ENCODE results near the gene RAB6A. TPM values are rescaled to one million over a fixed set of nuclear protein-coding genes. Genes with fewer than 3 reads are reported as not detected.
A peak's percentile ranks its signal among the peaks of the same experiment; 100 is the strongest.

The RAB6A gene
- total and polyA plus RNA-seq, 10 of the 15 experiments (the other 5 are each of a cell fraction or from before 2014, with no cell fraction given): 9.8 to 107 (median 34.1) TPM

- peak; percentile 75 for TF ChIP-seq ZNF687 (IDR thresholded peaks at IDR 0.05)
- TF ChIP-seq MTA3 (IDR thresholded peaks at IDR 0.05; ENCODE audit: borderline replicate concordance, low read length): 0 out of 2 replicates have a peak, but pooled peaks have one; percentile 19
- TF ChIP-seq NFYB (IDR thresholded peaks at IDR 0.05; ENCODE audit: insufficient read depth, low read depth, low read length): no peak
- 0 out of 2 replicates have a peak, but pooled peaks have one; percentile 16 for TF ChIP-seq MEF2A (IDR thresholded peaks at IDR 0.05; ENCODE audit: insufficient read depth, low read depth, low read length)
- TF ChIP-seq ZBTB4 (CRISPR knock-in tag; IDR thresholded peaks at IDR 0.05): no peak
- peak; percentile 55; the same call in 1 of the 2 replicates for TF ChIP-seq SREBF1 (IDR thresholded peaks at IDR 0.05; ENCODE audit: low read length)
- no peak for TF ChIP-seq FOS (IDR thresholded peaks at IDR 0.05; ENCODE audit: borderline replicate concordance, extremely low read depth, insufficient read length)
- TF ChIP-seq RAD21 (IDR thresholded peaks at IDR 0.05; ENCODE audit: insufficient read depth, low read depth, low read length): no peak
- TF ChIP-seq GABPA (IDR thresholded peaks at IDR 0.05; ENCODE audit: low read depth): peak; percentile 95
- peak; percentile 81 for TF ChIP-seq NR2C1 (IDR thresholded peaks at IDR 0.05)
- peak; percentile 88 for TF ChIP-seq HDGF (IDR thresholded peaks at IDR 0.05)
- TF ChIP-seq RBBP5 (conservative IDR thresholded peaks at IDR 0.05): peak; percentile 85
- TF ChIP-seq IKZF2 (IDR thresholded peaks at IDR 0.05): peak; percentile 69 to 78
- peak; percentile 43; the same call in 1 of the 2 replicates for TF ChIP-seq CHD2 (IDR thresholded peaks at IDR 0.05; ENCODE audit: borderline replicate concordance, low read depth, low read length)
- TF ChIP-seq JUND (IDR thresholded peaks at IDR 0.05; ENCODE audit: low read depth, low read length): no peak
- peak; percentile 67 for TF ChIP-seq TARDBP (IDR thresholded peaks at IDR 0.05; ENCODE audit: borderline replicate concordance)
- TF ChIP-seq NKRF (conservative IDR thresholded peaks at IDR 0.05): peak; percentile 68
- TF ChIP-seq BRCA1 (IDR thresholded peaks at IDR 0.05; ENCODE audit: low read depth, low read length): no peak
- TF ChIP-seq BCL11A (IDR thresholded peaks at IDR 0.05; ENCODE audit: low read depth, low read length): no peak
- peak; percentile 80; the same call in 1 of the 2 replicates for TF ChIP-seq TBL1XR1 (IDR thresholded peaks at IDR 0.05; ENCODE audit: low read depth, low read length)
- peak; percentile 62; the same call in 1 of the 2 replicates for TF ChIP-seq CREM (IDR thresholded peaks at IDR 0.05; ENCODE audit: low read depth)
- TF ChIP-seq SREBF2 (IDR thresholded peaks at IDR 0.05; ENCODE audit: low read length): no peak
Measured at GRCh38 chr11:73787643-73788558, 27.0 kb upstream of the RAB6A start, which contains the start of gene MRPL48 (continued).

Data from GM12878 (cell line).